B cell (primary cell): ENCODE measurements around the gene UPB1. TPM values are rescaled to one million over a fixed set of nuclear protein-coding genes. Genes with fewer than 3 reads are reported as not detected.
A peak's percentile ranks its signal among the peaks of the same experiment; 100 is the strongest.

Experiments
- ATAC-seq: fragments of 200-7000 bp; cut with Tn5 transposase; one replicate; pipeline ENCODE4 v1.10.0; 2021; ENCODE audit warnings: low read depth, mild to moderate bottlenecking, moderate number of reproducible peaks, moderate library complexity
- CTCF ChIA-PET: fragments of 350-600 bp; sonication (Branson Sonifier 250); formaldehyde crosslinking; loops from one replicate; lab custom pipeline; 2021; ENCODE audit warnings: antibody characterized with exemption, inconsistent platforms; lab: Charles Lee
- POLR2A ChIA-PET: fragments of 350-600 bp; sonication (Branson Sonifier 250); formaldehyde crosslinking; loops from one replicate; lab custom pipeline; 2021; ENCODE audit warnings: antibody characterized with exemption; lab: Charles Lee
- DNase-seq: peaks from one replicate; pipeline ENCODE4 v3.0.0; 2013
- H2AFZ ChIP-seq: 2 replicates; pipeline ENCODE4 v1.6.1; 2012; ENCODE audit warnings: mild to moderate bottlenecking, low read depth, low read length; ENCODE audit not compliant: insufficient read depth, poor library complexity, severe bottlenecking
- H3K27ac ChIP-seq, 2 donors: 1 replicate in 1 of 2; 2 replicates in 1 of 2; pipeline ENCODE4 v1.5.1; 2012 to 2013; ENCODE audit warnings: low read length in 2 of 2, mild to moderate bottlenecking in 2 of 2, moderate library complexity in 1 of 2
- H3K27me3 ChIP-seq, 4 experiments: fragments of 200-600 bp in 1 of 4; sonication (generic) in 1 of 4; replicated peaks in 1 of 4; 1 replicate in 2 of 4; 2 replicates in 2 of 4; pipeline versions ENCODE4 v1.6.1 to v1.7.0; 2013 to 2016; ENCODE audit warnings: low read length in 3 of 4, mild to moderate bottlenecking in 2 of 4, mixed read lengths in 1 of 4, moderate library complexity in 1 of 4; ENCODE audit not compliant: insufficient read depth in 4 of 4, control insufficient read depth in 3 of 4; ENCODE audit errors: control extremely low read depth in 1 of 4
- H3K36me3 ChIP-seq, 2 experiments: replicated peaks in 1 of 2; 1 replicate in 1 of 2; 2 replicates in 1 of 2; pipeline versions ENCODE4 v1.6.1 to v1.7.1; 2013; ENCODE audit warnings: low read length in 1 of 2; ENCODE audit not compliant: insufficient read depth in 2 of 2, control insufficient read depth in 1 of 2; ENCODE audit errors: control extremely low read depth in 1 of 2, extremely low read depth in 1 of 2
- H3K4me1 ChIP-seq, 2 donors: fragments of 200-600 bp in 1 of 2; sonication (generic) in 1 of 2; 1 replicate in 1 of 2; 2 replicates in 1 of 2; pipeline versions ENCODE4 v1.5.1 to v1.6.1; 2013 to 2017; ENCODE audit warnings: low read length in 2 of 2; ENCODE audit not compliant: control insufficient read depth in 2 of 2, insufficient read depth in 2 of 2
- H3K4me2 ChIP-seq: replicated peaks from 2 replicates; pipeline ENCODE3; 2012; ENCODE audit warnings: mild to moderate bottlenecking, low read depth, low read length; ENCODE audit not compliant: poor library complexity, severe bottlenecking
- H3K4me3 ChIP-seq, 5 experiments: fragments of 200-600 bp in 1 of 5; sonication (generic) in 1 of 5; 1 replicate in 3 of 5; 2 replicates in 2 of 5; pipeline versions ENCODE4 v1.5.1 to v1.7.0; 2011 to 2016; ENCODE audit warnings: low read length in 4 of 5, mild to moderate bottlenecking in 4 of 5, low read depth in 2 of 5, control low read depth in 1 of 5, moderate library complexity in 1 of 5; ENCODE audit not compliant: insufficient read depth in 1 of 5; ENCODE audit errors: control extremely low read depth in 1 of 5, extremely low read depth in 1 of 5
- H3K79me2 ChIP-seq: fragments of 200-600 bp; sonication (generic); one replicate; pipeline ENCODE4 v1.6.0; 2016; ENCODE audit warnings: low read length; ENCODE audit not compliant: control insufficient read depth, insufficient read depth
- H3K9ac ChIP-seq: fragments of 200-600 bp; sonication (generic); 2 replicates; pipeline ENCODE4 v1.6.1; 2017; ENCODE audit warnings: mild to moderate bottlenecking, low read length, moderate library complexity
- H3K9me3 ChIP-seq, 3 donors: one replicate each; pipeline versions ENCODE4 v1.6.1 to v1.7.1; 2013; ENCODE audit warnings: low read length in 2 of 3; ENCODE audit not compliant: control insufficient read depth in 2 of 3, insufficient read depth in 1 of 3; ENCODE audit errors: control extremely low read depth in 1 of 3
- H4K20me1 ChIP-seq: 2 replicates; pipeline ENCODE4 v1.6.0; 2012; ENCODE audit warnings: mild to moderate bottlenecking, low read length; ENCODE audit not compliant: insufficient read depth, control insufficient read depth, poor library complexity, severe bottlenecking
- H3K27ac Mint-ChIP-seq: one replicate; pipeline ENCODE4 v1.8.0; 2021; ENCODE audit warnings: mixed read lengths
- H3K27me3 Mint-ChIP-seq: one replicate; pipeline ENCODE4 v1.8.0; 2021; ENCODE audit warnings: mixed read lengths
- H3K4me1 Mint-ChIP-seq: one replicate; pipeline ENCODE4 v1.8.0; 2021; ENCODE audit warnings: mixed read lengths
- H3K4me3 Mint-ChIP-seq: one replicate; pipeline ENCODE4 v1.8.0; 2021; ENCODE audit warnings: mixed read lengths
- H3K9me3 Mint-ChIP-seq: one replicate; pipeline ENCODE4 v1.8.0; 2022; ENCODE audit warnings: mixed read lengths; ENCODE audit not compliant: insufficient read depth
- CTCF ChIP-seq: fragments of 200-600 bp; IDR thresholded peaks from one replicate; pipeline ENCODE4 v1.8.0; 2022; ENCODE audit warnings: antibody characterized with exemption, mild to moderate bottlenecking
- EZH2 ChIP-seq: IDR thresholded peaks from 2 replicates; pipeline ENCODE4 v1.6.1; 2012; ENCODE audit warnings: borderline replicate concordance, low read depth, mild to moderate bottlenecking, moderate library complexity, low read length; ENCODE audit not compliant: insufficient read depth, poor library complexity, severe bottlenecking
- WGBS: methylation state at CpG from one replicate; pipeline ENCODE4 v1.1.5; 2013; ENCODE audit warnings: missing lambda C conversion rate; ENCODE audit not compliant: insufficient coverage; 5-methylcytosine and 5-hydroxymethylcytosine counted together
- intact Hi-C: fragments of 100-400 bp; cut with micrococcal nuclease; formaldehyde crosslinking; loops from one replicate; pipeline ENCODE4 v1.10.0; 2022
- polyA plus RNA-seq: library from polyadenylated mRNA; depleted of rRNA; stranded (reverse); fragments of >200 nt; gene quantifications from 2 replicates; pipeline ENCODE4 v1.2.3, GENCODE V29; 2012
- total RNA-seq, 2 donors: library from RNA; stranded (reverse); fragments of 120-200 nt in 1 of 2; gene quantifications; 1 replicate in 1 of 2; 2 replicates in 1 of 2; pipeline versions ENCODE4 v1.2.3 to v1.2.4, GENCODE V29; 2013 to 2022

UPB1 gene
- total and polyA plus RNA-seq, 2 donors (not counting 1 experiment from before 2014, with no cell fraction given): 1.2 to 4.0 TPM

- Mint-ChIP-seq H3K27ac (peak overlapping the region; percentile 87), H3K9me3 (peaks cover 3% of the 10 kb centered on the region), H3K4me1 (peaks cover 25% of the 10 kb centered on the region), H3K27me3 (no peaks in the 10 kb centered on the region), H3K4me3 (peak overlapping the region; percentile 45)
- DNase-seq: peak; percentile 25
- ChIA-PET CTCF (interaction anchor here (1.0 kb wide), 1 partner anchor 39 kb away, joined by 5 read pairs; no protein-coding TSS in a partner anchor), POLR2A (interaction anchor here (0.7 kb wide), 1 partner anchor 36 kb away, joined by 4 read pairs; the partner anchor contains the start of gene ADORA2A)
- no peak for ATAC-seq
- no peaks in the 10 kb centered on the region for H4K20me1 ChIP-seq
- no peak overlapping the region for H3K4me3 ChIP-seq
- no peaks in the 10 kb centered on the region for H3K36me3 ChIP-seq
- WGBS: 27% methylated on average over 4 of the region's 6 CpGs
- H3K4me2 ChIP-seq: peak overlapping the region; percentile 18
- TF ChIP-seq CTCF (no peak), EZH2 (no peak)
- intact Hi-C loops: no loop called here
- no peaks in the 10 kb centered on the region for H3K79me2 ChIP-seq
- H3K4me1 ChIP-seq: peaks cover 12 to 21% of the 10 kb centered on the region in 2 donors
- peaks cover 0 to 4% (median 0%) of the 10 kb centered on the region in 3 donors for H3K9me3 ChIP-seq
- H2AFZ ChIP-seq: peak overlapping the region; percentile 72
- H3K27me3 ChIP-seq: no peaks in the 10 kb centered on the region
- H3K27ac ChIP-seq: peak overlapping the region; percentile 29 to 74
- no peak overlapping the region for H3K9ac ChIP-seq
Measured at GRCh38 chr22:24463071-24463760, 31.9 kb upstream of the UPB1 start.

- DNase-seq (no peak), ATAC-seq (no peak)
- H3K27ac ChIP-seq: no peak overlapping the region
- Mint-ChIP-seq H3K9me3 (peaks cover 3% of the 10 kb centered on the region), H3K4me1 (peaks cover 25% of the 10 kb centered on the region), H3K4me3 (no peak overlapping the region), H3K27ac (peak overlapping the region; percentile 3), H3K27me3 (no peaks in the 10 kb centered on the region)
- H3K4me1 ChIP-seq: peaks cover 12 to 21% of the 10 kb centered on the region in 2 donors
- 76% methylated on average over 3 of the region's 5 CpGs for WGBS
- ChIA-PET POLR2A (no interaction called here), CTCF (no interaction called here)
- TF ChIP-seq EZH2 (no peak), CTCF (no peak)
- no peaks in the 10 kb centered on the region for H3K27me3 ChIP-seq
- H4K20me1 ChIP-seq: no peaks in the 10 kb centered on the region
- H3K4me2 ChIP-seq: no peak overlapping the region
- H3K4me3 ChIP-seq: no peak overlapping the region
- H3K9me3 ChIP-seq: peaks cover 0 to 4% (median 0%) of the 10 kb centered on the region in 3 donors
- intact Hi-C loops: no loop called here
- no peak overlapping the region for H3K9ac ChIP-seq
- no peak overlapping the region for H2AFZ ChIP-seq
- no peaks in the 10 kb centered on the region for H3K79me2 ChIP-seq
- no peaks in the 10 kb centered on the region for H3K36me3 ChIP-seq
Measured at GRCh38 chr22:24465566-24465965, 29.6 kb upstream of the UPB1 start.
